Panc1 (cell line): Measurements from ENCODE around the gene ACSS1. TPM values are rescaled to one million over a fixed set of nuclear protein-coding genes. Genes with fewer than 3 reads are reported as not detected.

Experiments used
- ATAC-seq: fragments of 200-7000 bp; cut with Tn5 transposase; 2 replicates; pipeline ENCODE4 v1.9.1; 2020; ENCODE audit warnings: mild to moderate bottlenecking, moderate library complexity
- BruUV-seq: library from RNA; stranded (reverse); fragments of 400-500 nt; replicated peaks from 2 replicates; lab custom pipeline; 2021; lab: Mats Ljungman, UMichigan
- CTCF ChIA-PET: fragments of 300-600 bp; sonication (Branson Sonifier 250); formaldehyde crosslinking; loops from one replicate; lab custom pipeline; 2022; ENCODE audit warnings: antibody characterized with exemption; lab: Charles Lee
- POLR2A ChIA-PET: fragments of 300-600 bp; sonication (Branson Sonifier 250); formaldehyde crosslinking; loops from one replicate; lab custom pipeline; 2022; ENCODE audit warnings: antibody characterized with exemption; lab: Charles Lee
- DNase-seq: peaks from one replicate; pipeline ENCODE4 v3.0.0-alpha.2; 2010; ENCODE audit warnings: low read depth, low spot score
- H3K27ac ChIP-seq: 2 replicates; pipeline ENCODE4 v1.5.1; 2011; ENCODE audit warnings: mild to moderate bottlenecking, low read length, inconsistent platforms
- H3K27me3 ChIP-seq: fragments of 200-500 bp; sonication (Bioruptor generic); 2 replicates; pipeline ENCODE4 v1.6.0; 2014; ENCODE audit warnings: low read length, inconsistent platforms; ENCODE audit not compliant: control insufficient read depth, insufficient read depth
- H3K36me3 ChIP-seq: fragments of 200-500 bp; sonication (Bioruptor generic); 2 replicates; pipeline ENCODE4 v1.5.1; 2014; ENCODE audit warnings: inconsistent platforms, mild to moderate bottlenecking, low read length, moderate library complexity; ENCODE audit not compliant: control insufficient read depth, insufficient read depth
- H3K4me1 ChIP-seq: 2 replicates; pipeline ENCODE4 v1.5.1; 2011; ENCODE audit warnings: inconsistent platforms, mild to moderate bottlenecking, low read length, moderate library complexity; ENCODE audit not compliant: control insufficient read depth, insufficient read depth
- H3K4me3 ChIP-seq, 2 experiments: 2 replicates each; pipeline ENCODE4 v1.5.1; 2011 to 2012; ENCODE audit warnings: low read depth in 2 of 2, low read length in 2 of 2, mild to moderate bottlenecking in 2 of 2, inconsistent platforms in 1 of 2, moderate library complexity in 1 of 2
- H3K9me3 ChIP-seq: fragments of 200-500 bp; sonication (Bioruptor generic); 2 replicates; pipeline ENCODE4 v1.5.1; 2014; ENCODE audit warnings: low read depth, mild to moderate bottlenecking, inconsistent platforms, low read length, moderate library complexity; ENCODE audit not compliant: control insufficient read depth, insufficient read depth
- CTCF ChIP-seq: fragments of 450-650 bp; IDR thresholded peaks from 2 replicates; pipeline ENCODE4 v1.5.1; 2017; ENCODE audit warnings: mild to moderate bottlenecking
- POLR2AphosphoS5 ChIP-seq: IDR thresholded peaks from 2 replicates; pipeline ENCODE4 v1.6.1; 2012; ENCODE audit warnings: mild to moderate bottlenecking, low read depth, low read length, moderate library complexity
- REST ChIP-seq, 2 experiments: IDR thresholded peaks; 2 replicates each; pipeline ENCODE4 v1.6.1; 2011 to 2012; ENCODE audit warnings: low read depth in 2 of 2, control low read depth in 1 of 2, low read length in 1 of 2, mild to moderate bottlenecking in 1 of 2, moderate library complexity in 1 of 2; ENCODE audit not compliant: insufficient read depth in 1 of 2
- SIN3A ChIP-seq: IDR thresholded peaks from 2 replicates; pipeline ENCODE4 v1.6.1; 2012; ENCODE audit warnings: low read depth, mild to moderate bottlenecking, low read length, moderate library complexity, borderline replicate concordance; ENCODE audit not compliant: insufficient read depth
- TCF7L2 ChIP-seq: IDR thresholded peaks from 2 replicates; pipeline ENCODE4 v1.6.1; 2011; ENCODE audit warnings: mild to moderate bottlenecking, low read depth, low read length, inconsistent platforms
- in situ Hi-C: cut with HindIII; loops from 2 replicates; pipeline ENCODE4 v1.10.0; 2016; ENCODE audit warnings: low sequenced_read_pairs, low pct_unique_long_range_greater_than_20kb
- intact Hi-C: fragments of 100-400 bp; cut with micrococcal nuclease; formaldehyde crosslinking; loops from one replicate; pipeline ENCODE4 v1.10.0; 2022; ENCODE audit not compliant: unreplicated experiment
- total RNA-seq: library from RNA; stranded (reverse); gene quantifications from one replicate; pipeline ENCODE4 v1.2.1, GENCODE V29; 2021; ENCODE audit not compliant: unreplicated experiment

The ACSS1 gene
- total RNA-seq, 1 experiment from 2014 or later = 32.2 TPM

GRCh38 chr20:25041813-25042530 lies 16.0 kb downstream of the ACSS1 start:
- in situ Hi-C loops = no loop called here
- intact Hi-C loops = no loop called here
- ChIA-PET CTCF (no interaction called here), POLR2A (no interaction called here)
- Histone ChIP-seq H3K4me3 (no peak overlapping the region), H3K36me3 (no peaks in the 10 kb centered on the region), H3K27me3 (no peaks in the 10 kb centered on the region), H3K4me1 (peaks cover 14% of the 10 kb centered on the region), H3K27ac (no peak overlapping the region), H3K9me3 (no peaks in the 10 kb centered on the region)
- TF ChIP-seq REST (IDR thresholded peaks at IDR 0.05; ENCODE audit: insufficient read depth in 1 of 2, low read depth in 2 of 2, low read length in 1 of 2) (no peak), CTCF (no peak), SIN3A (no peak), POLR2AphosphoS5 (no peak), TCF7L2 (no peak)
- no TSS peak for BruUV-seq
- no peak for ATAC-seq
- no peak for DNase-seq

- no TSS peak for BruUV-seq
- DNase-seq = no peak
- Histone ChIP-seq H3K4me3 (no peak overlapping the region), H3K9me3 (no peaks in the 10 kb centered on the region), H3K27ac (no peak overlapping the region; the same call in 1 of the 2 replicates), H3K4me1 (peaks cover 14% of the 10 kb centered on the region), H3K36me3 (no peaks in the 10 kb centered on the region), H3K27me3 (no peaks in the 10 kb centered on the region)
- intact Hi-C loops = no loop called here
- ChIA-PET POLR2A (no interaction called here), CTCF (no interaction called here)
- TF ChIP-seq SIN3A (no peak), REST (IDR thresholded peaks at IDR 0.05; ENCODE audit: insufficient read depth in 1 of 2, low read depth in 2 of 2, low read length in 1 of 2) (no peak), CTCF (no peak), TCF7L2 (no peak), POLR2AphosphoS5 (no peak)
- in situ Hi-C loops = no loop called here
- no peak; the same call in 1 of the 2 replicates for ATAC-seq
Observed at GRCh38 chr20:25040438-25040831, 17.5 kb downstream of the ACSS1 start.
